HepG2 (cell line): ENCODE data around the gene GARIN5A. TPM values are rescaled to one million over a fixed set of nuclear protein-coding genes. Genes with fewer than 3 reads are reported as not detected.

Experiments used
- AHR ChIP-seq: IDR thresholded peaks from 2 replicates; pipeline ENCODE4 v1.6.1; 2018; ENCODE audit warnings: missing genetic modification reagents, missing compliant biosample characterization
- BRF2 ChIP-seq: sonication (generic); formaldehyde crosslinking; IDR thresholded peaks from 2 replicates; pipeline ENCODE4 v1.8.1; 2022; ENCODE audit warnings: mild to moderate bottlenecking, missing genetic modification reagents
- FOXA1 ChIP-seq, 2 experiments: fragments of 450-650 bp in 1 of 2; sonication (generic) in 1 of 2; formaldehyde crosslinking in 1 of 2; IDR thresholded peaks; 2 replicates each; pipeline versions ENCODE4 v1.4.0 to v1.6.1; 2016 to 2020; ENCODE audit warnings: missing genetic modification reagents in 1 of 2
- GPN1 ChIP-seq: sonication (generic); formaldehyde crosslinking; IDR thresholded peaks from 2 replicates; pipeline ENCODE4 v1.5.1; 2020; ENCODE audit warnings: missing genetic modification reagents, borderline replicate concordance
- HNRNPLL ChIP-seq: fragments of 200-400 bp; formaldehyde crosslinking; IDR thresholded peaks from 2 replicates; pipeline ENCODE4 v1.6.1; 2017; ENCODE audit warnings: mild to moderate bottlenecking, low read depth, low read length; ENCODE audit not compliant: poor library complexity, severe bottlenecking
- NR2C2 ChIP-seq: sonication (generic); formaldehyde crosslinking; IDR thresholded peaks from 2 replicates; pipeline ENCODE4 v1.4.0; 2020; ENCODE audit warnings: missing genetic modification reagents, mild to moderate bottlenecking, moderate library complexity, borderline replicate concordance
- PATZ1 ChIP-seq: sonication (generic); formaldehyde crosslinking; IDR thresholded peaks from 2 replicates; pipeline ENCODE4 v1.4.0; 2020; ENCODE audit warnings: missing genetic modification reagents
- PRMT3 ChIP-seq: sonication (generic); formaldehyde crosslinking; IDR thresholded peaks from 2 replicates; pipeline ENCODE4 v1.8.1; 2022; ENCODE audit warnings: low read depth, mild to moderate bottlenecking, moderate library complexity, missing genetic modification reagents, borderline replicate concordance
- RCOR2 ChIP-seq: IDR thresholded peaks from 2 replicates; pipeline ENCODE4 v1.6.1; 2016; ENCODE audit warnings: missing biosample characterization, missing genetic modification reagents
- SNAPC5 ChIP-seq: sonication (generic); formaldehyde crosslinking; IDR thresholded peaks from 2 replicates; pipeline ENCODE4 v1.8.1; 2023; ENCODE audit warnings: mild to moderate bottlenecking, missing genetic modification reagents, borderline replicate concordance
- TEAD2 ChIP-seq: sonication (generic); formaldehyde crosslinking; IDR thresholded peaks from 2 replicates; pipeline ENCODE4 v1.9.0; 2021; ENCODE audit warnings: missing genetic modification reagents
- THYN1 ChIP-seq: sonication (generic); formaldehyde crosslinking; IDR thresholded peaks from 2 replicates; pipeline ENCODE4 v1.8.1; 2023; ENCODE audit warnings: low read depth, mild to moderate bottlenecking, moderate library complexity, missing genetic modification reagents, borderline replicate concordance
- ZBTB10 ChIP-seq: sonication (generic); formaldehyde crosslinking; IDR thresholded peaks from 2 replicates; pipeline ENCODE4 v1.4.0; 2020; ENCODE audit warnings: missing genetic modification reagents, borderline replicate concordance
- ZBTB2 ChIP-seq: sonication (generic); formaldehyde crosslinking; IDR thresholded peaks from 2 replicates; pipeline ENCODE4 v1.8.0; 2022; ENCODE audit warnings: low read depth, missing genetic modification reagents
- ZFP1 ChIP-seq: IDR thresholded peaks from 2 replicates; pipeline ENCODE4 v1.6.1; 2016
- ZFP37 ChIP-seq: sonication (generic); formaldehyde crosslinking; IDR thresholded peaks from 2 replicates; pipeline ENCODE4 v1.4.0; 2020; ENCODE audit warnings: missing genetic modification reagents, borderline replicate concordance
- ZMYM3 ChIP-seq: sonication (generic); formaldehyde crosslinking; IDR thresholded peaks from 2 replicates; pipeline ENCODE4 v1.5.1; 2020; ENCODE audit warnings: mild to moderate bottlenecking, missing genetic modification reagents
- ZNF282 ChIP-seq: fragments of 450-650 bp; IDR thresholded peaks from 2 replicates; pipeline ENCODE4 v1.6.1; 2018; ENCODE audit not compliant: partially characterized antibody
- ZNF468 ChIP-seq: sonication (generic); formaldehyde crosslinking; IDR thresholded peaks from 2 replicates; pipeline ENCODE4 v1.8.0; 2022; ENCODE audit warnings: mild to moderate bottlenecking, moderate library complexity, missing genetic modification reagents
- ZNF580 ChIP-seq: IDR thresholded peaks from 2 replicates; pipeline ENCODE4 v1.6.1; 2016; ENCODE audit warnings: low read depth, borderline replicate concordance
- ZNF619 ChIP-seq: sonication (generic); formaldehyde crosslinking; IDR thresholded peaks from 2 replicates; pipeline ENCODE4 v1.4.0; 2020; ENCODE audit warnings: mild to moderate bottlenecking, missing genetic modification reagents
- ZNF879 ChIP-seq: sonication (generic); formaldehyde crosslinking; IDR thresholded peaks from 2 replicates; pipeline ENCODE4 v1.8.1; 2023; ENCODE audit warnings: missing genetic modification reagents
- polyA plus RNA-seq, 8 experiments: library from polyadenylated mRNA; depleted of rRNA in 3 of 8; stranded (reverse) in 7 of 8; unstranded in 1 of 8; fragments of >200 nt; fragmentation: Illumina TruSeq in 4 of 8; extraction: Trizol in 4 of 8; gene quantifications; 2 replicates each; pipeline versions ENCODE4 v1.2.1 to v1.2.3, GENCODE V29; 2011 to 2016; ENCODE audit warnings: low read depth in 4 of 8, missing spikeins in 1 of 8, mixed read lengths in 1 of 8; ENCODE audit not compliant: insufficient read depth in 1 of 8
- total RNA-seq, 5 experiments: library from RNA; depleted of rRNA; stranded (reverse); fragments of >200 nt; fragmentation: Illumina TruSeq; extraction: Trizol; gene quantifications; 2 replicates each; pipeline ENCODE4 v1.2.3, GENCODE V29; 2016; ENCODE audit warnings: low read depth in 1 of 5

Gene GARIN5A
- total and polyA plus RNA-seq, 2 of the 13 experiments (the other 11 are each of a cell fraction or from before 2014, with no cell fraction given), result not detected

- peak; percentile 75 for TF ChIP-seq PATZ1 (CRISPR knock-in tag)
- TF ChIP-seq ZFP1, result no peak
- no peak for TF ChIP-seq GPN1 (CRISPR knock-in tag)
- TF ChIP-seq HNRNPLL, result peak; percentile 41
- no peak for TF ChIP-seq PRMT3 (CRISPR knock-in tag)
- no peak for TF ChIP-seq NR2C2 (CRISPR knock-in tag)
- TF ChIP-seq ZNF580, result no peak
- TF ChIP-seq ZNF879 (CRISPR knock-in tag), result no peak
- no peak for TF ChIP-seq ZNF619 (CRISPR knock-in tag)
- TF ChIP-seq BRF2 (CRISPR knock-in tag), result no peak
- no peak for TF ChIP-seq ZNF282
- TF ChIP-seq RCOR2 (CRISPR knock-in tag), result no peak
- no peak for TF ChIP-seq ZNF468 (CRISPR knock-in tag)
- no peak for TF ChIP-seq ZBTB2 (CRISPR knock-in tag)
- no peak for TF ChIP-seq AHR (CRISPR knock-in tag)
- no peak for TF ChIP-seq THYN1 (CRISPR knock-in tag)
- TF ChIP-seq SNAPC5 (CRISPR knock-in tag), result no peak
- TF ChIP-seq FOXA1 (IDR thresholded peaks at IDR 0.05), result no peak
- TF ChIP-seq FOXA1 (CRISPR knock-in tag; IDR thresholded peaks at IDR 0.05), result no peak
- TF ChIP-seq TEAD2 (CRISPR knock-in tag), result no peak
- TF ChIP-seq ZBTB10 (CRISPR knock-in tag), result no peak
- TF ChIP-seq ZFP37, result no peak
- TF ChIP-seq ZMYM3, result no peak; the same call in 1 of the 2 replicates
Measured at GRCh38 chr19:50496189-50497021, 19.8 kb upstream of the GARIN5A start (continued).
